ENCODE results near the gene ADAM22. TPM values are rescaled to one million over a fixed set of nuclear protein-coding genes. Genes with fewer than 3 reads are reported as not detected.

ADAM22 gene
- total and polyA plus RNA-seq, 10 donors, result 0.43 to 4.4 (median 3.0) TPM

DNA sequence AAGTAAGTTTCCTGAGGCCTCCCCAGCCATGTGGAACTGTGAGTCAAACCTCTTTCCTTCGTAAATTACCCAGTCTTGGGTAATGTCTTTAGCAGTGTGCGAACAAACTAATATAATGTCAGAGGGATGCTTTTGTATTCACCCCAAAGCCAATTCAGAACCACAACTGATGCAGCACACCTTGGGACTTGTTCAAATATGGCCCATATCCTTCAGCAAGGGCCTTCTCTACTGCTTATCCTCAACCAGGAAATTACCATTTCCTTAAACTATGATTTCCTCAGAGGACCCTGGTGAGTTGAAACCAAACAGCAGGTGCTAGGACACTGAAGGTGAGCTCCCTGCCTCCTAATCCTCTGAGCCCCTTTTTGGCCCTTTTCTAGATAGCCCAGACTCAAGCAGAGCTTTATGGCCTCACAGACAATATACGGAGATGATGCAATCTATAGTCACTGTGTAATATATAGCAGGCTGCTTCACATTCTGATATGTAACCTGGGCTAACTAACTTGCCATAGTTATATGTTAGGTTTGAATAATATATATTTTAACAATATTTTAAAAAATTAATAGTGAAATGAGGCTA is 270.6 kb downstream of the ADAM22 start:
- Histone ChIP-seq H3K27me3 (replicated peaks in 1 of 7) (no peaks in the 10 kb centered on the region), H3K36me3 (peaks cover 4 to 90% (median 64%) of the 10 kb centered on the region in 6 donors), H3K4me1 (no peaks in the 10 kb centered on the region), H3K4me3 (no peak overlapping the region), H3K27ac (no peak overlapping the region), H3K9me3 (no peaks in the 10 kb centered on the region)
- TF ChIP-seq POLR2AphosphoS5 (IDR thresholded peaks at IDR 0.05) (no peak), POLR2A (IDR thresholded peaks at IDR 0.05) (no peak)
- TF ChIP-seq, protein P1, sequence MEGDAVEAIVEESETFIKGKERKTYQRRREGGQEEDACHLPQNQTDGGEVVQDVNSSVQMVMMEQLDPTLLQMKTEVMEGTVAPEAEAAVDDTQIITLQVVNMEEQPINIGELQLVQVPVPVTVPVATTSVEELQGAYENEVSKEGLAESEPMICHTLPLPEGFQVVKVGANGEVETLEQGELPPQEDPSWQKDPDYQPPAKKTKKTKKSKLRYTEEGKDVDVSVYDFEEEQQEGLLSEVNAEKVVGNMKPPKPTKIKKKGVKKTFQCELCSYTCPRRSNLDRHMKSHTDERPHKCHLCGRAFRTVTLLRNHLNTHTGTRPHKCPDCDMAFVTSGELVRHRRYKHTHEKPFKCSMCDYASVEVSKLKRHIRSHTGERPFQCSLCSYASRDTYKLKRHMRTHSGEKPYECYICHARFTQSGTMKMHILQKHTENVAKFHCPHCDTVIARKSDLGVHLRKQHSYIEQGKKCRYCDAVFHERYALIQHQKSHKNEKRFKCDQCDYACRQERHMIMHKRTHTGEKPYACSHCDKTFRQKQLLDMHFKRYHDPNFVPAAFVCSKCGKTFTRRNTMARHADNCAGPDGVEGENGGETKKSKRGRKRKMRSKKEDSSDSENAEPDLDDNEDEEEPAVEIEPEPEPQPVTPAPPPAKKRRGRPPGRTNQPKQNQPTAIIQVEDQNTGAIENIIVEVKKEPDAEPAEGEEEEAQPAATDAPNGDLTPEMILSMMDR (IDR thresholded peaks at IDR 0.05 in 8 of 11, conservative IDR thresholded peaks at IDR 0.05 in 3 of 11), result no peak
- 90 to 95% (median 91%) methylated on average over 3 of the region's 3 CpGs for WGBS, 5 donors
- no peak for DNase-seq
- intact Hi-C loops (cut with DNase I; ENCODE audit: low total_unique reads), result no loop called here

DNA sequence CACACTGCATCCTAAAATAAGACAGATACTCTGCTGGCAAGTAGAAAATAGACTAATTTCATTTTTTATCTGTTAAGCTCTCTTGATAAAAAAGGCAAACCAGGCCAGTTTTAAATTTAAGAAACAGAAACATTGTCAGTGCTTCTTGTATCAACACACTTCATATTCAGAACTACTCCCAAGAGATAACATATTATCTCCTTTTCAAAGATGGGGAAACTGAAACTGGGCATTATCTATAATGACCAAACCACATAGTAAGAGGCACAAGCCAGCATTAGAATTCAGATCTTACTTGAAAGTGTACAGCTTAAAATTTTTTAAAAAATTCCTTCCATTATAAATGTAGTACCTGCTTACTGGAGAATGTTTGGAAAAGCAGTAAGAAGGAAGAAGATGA is 271.1 kb downstream of the ADAM22 start:
- intact Hi-C loops (cut with DNase I; ENCODE audit: low total_unique reads), result no loop called here
- no peaks in the 10 kb centered on the region for H3K4me1 ChIP-seq
- no peak overlapping the region for H3K4me3 ChIP-seq
- H3K9me3 ChIP-seq, result no peaks in the 10 kb centered on the region
- no peak for DNase-seq
- TF ChIP-seq POLR2AphosphoS5 (IDR thresholded peaks at IDR 0.05) (no peak), POLR2A (IDR thresholded peaks at IDR 0.05) (no peak)
- TF ChIP-seq, protein P1 (IDR thresholded peaks at IDR 0.05 in 8 of 11, conservative IDR thresholded peaks at IDR 0.05 in 3 of 11), result no peak
- no peaks in the 10 kb centered on the region for H3K27me3 ChIP-seq (replicated peaks in 1 of 7)
- no peak overlapping the region for H3K27ac ChIP-seq
- H3K36me3 ChIP-seq, result peaks cover 4 to 95% (median 69%) of the 10 kb centered on the region in 6 donors

DNA sequence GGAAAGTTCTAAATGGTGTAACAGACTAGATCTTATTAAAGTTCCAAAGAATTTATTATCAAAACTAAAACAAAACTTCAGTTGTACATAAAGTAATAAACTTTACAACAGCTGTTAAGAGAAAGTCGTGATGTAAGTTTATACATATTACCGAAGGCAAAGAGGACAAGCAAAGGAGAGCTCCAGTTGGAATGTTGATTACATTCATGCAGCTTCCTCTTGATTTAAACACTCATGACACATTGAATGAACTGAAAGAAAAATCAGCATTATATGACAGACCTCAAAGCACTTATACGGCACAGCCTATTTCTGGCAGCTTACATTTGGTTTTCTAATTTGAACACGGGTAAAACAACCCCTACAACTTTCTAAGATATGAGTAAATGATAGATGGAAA is 272.2 kb downstream of the ADAM22 start:
- 90 to 94% (median 92%) methylated on average over 4 of the region's 4 CpGs for WGBS, 5 donors

DNA sequence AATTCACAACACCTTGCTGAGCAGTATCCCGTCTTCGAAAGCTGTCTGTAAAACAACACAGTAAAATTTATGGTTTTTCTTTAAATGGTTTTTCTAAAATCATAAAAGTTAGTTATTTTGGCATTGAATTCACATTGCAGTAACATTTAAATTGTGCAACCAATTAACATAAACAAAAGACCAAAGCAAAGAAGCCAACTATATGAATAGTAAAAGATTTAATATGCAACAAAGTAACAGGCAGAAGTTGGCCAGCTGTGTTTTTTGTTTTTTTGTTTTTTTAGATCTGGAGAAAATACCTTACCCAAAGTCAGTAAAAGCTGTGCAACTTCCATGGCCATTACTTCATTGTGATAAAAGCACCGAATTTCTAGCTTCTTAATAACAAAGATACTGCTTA is 274.5 kb downstream of the ADAM22 start:
- H3K4me3 ChIP-seq, result no peak overlapping the region
- peaks cover 4 to 100% (median 77%) of the 10 kb centered on the region in 6 donors for H3K36me3 ChIP-seq
- no peaks in the 10 kb centered on the region for H3K9me3 ChIP-seq
- no peak overlapping the region for H3K27ac ChIP-seq
- H3K27me3 ChIP-seq (replicated peaks in 1 of 7), result no peaks in the 10 kb centered on the region
- intact Hi-C loops (cut with DNase I; ENCODE audit: low total_unique reads), result no loop called here
- WGBS, 5 donors, result 97 to 99% (median 98%) methylated on average over 3 of the region's 3 CpGs
- no peak for DNase-seq
- H3K4me1 ChIP-seq, result peaks cover 0 to 4% (median 0%) of the 10 kb centered on the region in 6 donors
- no peak for TF ChIP-seq POLR2A (IDR thresholded peaks at IDR 0.05)
- TF ChIP-seq, protein P1 (IDR thresholded peaks at IDR 0.05 in 8 of 11, conservative IDR thresholded peaks at IDR 0.05 in 3 of 11), result no peak
- no peak for TF ChIP-seq POLR2AphosphoS5 (IDR thresholded peaks at IDR 0.05)

More for the DNA sequence above, 272.2 kb downstream of the ADAM22 start:
- H3K36me3 ChIP-seq, result peaks cover 4 to 98% (median 75%) of the 10 kb centered on the region in 6 donors
- no peaks in the 10 kb centered on the region for H3K9me3 ChIP-seq
- no peak overlapping the region for H3K27ac ChIP-seq
- H3K4me3 ChIP-seq, result no peak overlapping the region
- no peaks in the 10 kb centered on the region for H3K4me1 ChIP-seq
- DNase-seq, result no peak
- H3K27me3 ChIP-seq (replicated peaks in 1 of 7), result no peaks in the 10 kb centered on the region
- no peak for TF ChIP-seq POLR2A (IDR thresholded peaks at IDR 0.05)
- TF ChIP-seq POLR2AphosphoS5 (IDR thresholded peaks at IDR 0.05), result no peak
- TF ChIP-seq, protein P1 (IDR thresholded peaks at IDR 0.05 in 8 of 11, conservative IDR thresholded peaks at IDR 0.05 in 3 of 11), result no peak
- intact Hi-C loops (cut with DNase I; ENCODE audit: low total_unique reads), result no loop called here

All from spleen (tissue), 11 donors.